Karpas-422 (cell line): ENCODE results near the gene PELI3. TPM values are rescaled to one million over a fixed set of nuclear protein-coding genes. Genes with fewer than 3 reads are reported as not detected.

Source experiments
- DNase-seq: peaks from one replicate; pipeline ENCODE4 v3.0.0-alpha.2; 2015
- H2AFZ ChIP-seq: fragments of 200-600 bp; sonication (generic); 2 replicates; pipeline ENCODE4 v1.6.1; 2014; ENCODE audit warnings: antibody characterized with exemption, low read length, mixed read lengths
- H3K27ac ChIP-seq: fragments of 200-600 bp; sonication (generic); 2 replicates; pipeline ENCODE4 v1.5.1; 2014; ENCODE audit warnings: mild to moderate bottlenecking, low read length, moderate library complexity
- H3K27me3 ChIP-seq: fragments of 200-600 bp; sonication (generic); 2 replicates; pipeline ENCODE4 v1.6.1; 2014; ENCODE audit warnings: low read length, mixed read lengths
- H3K36me3 ChIP-seq: fragments of 200-600 bp; sonication (generic); 2 replicates; pipeline ENCODE4 v1.6.1; 2014; ENCODE audit warnings: low read length, mixed read lengths; ENCODE audit not compliant: insufficient read depth
- H3K4me1 ChIP-seq: fragments of 200-600 bp; sonication (generic); 2 replicates; pipeline ENCODE4 v1.6.1; 2014; ENCODE audit warnings: mild to moderate bottlenecking, low read length, mixed read lengths
- H3K4me2 ChIP-seq: fragments of 200-600 bp; sonication (generic); 2 replicates; pipeline ENCODE4 v1.6.1; 2014; ENCODE audit warnings: low read length, low read depth, mild to moderate bottlenecking; ENCODE audit not compliant: poor library complexity, severe bottlenecking
- H3K4me3 ChIP-seq: fragments of 200-600 bp; sonication (generic); 2 replicates; pipeline ENCODE4 v1.5.1; 2014; ENCODE audit warnings: mild to moderate bottlenecking, antibody characterized with exemption, low read length, mixed read lengths
- H3K79me2 ChIP-seq: fragments of 200-600 bp; sonication (generic); 2 replicates; pipeline ENCODE4 v1.6.1; 2014; ENCODE audit warnings: mild to moderate bottlenecking, low read length, mixed read lengths
- H3K9ac ChIP-seq: fragments of 200-600 bp; sonication (generic); 2 replicates; pipeline ENCODE4 v1.6.0; 2014; ENCODE audit warnings: low read length
- H3K9me2 ChIP-seq: fragments of 200-600 bp; sonication (generic), shearing (Covaris generic); replicated peaks from 2 replicates; pipeline ENCODE4 v1.6.0; 2014; ENCODE audit warnings: mild to moderate bottlenecking, low read length, moderate library complexity; ENCODE audit not compliant: insufficient read depth
- H3K9me3 ChIP-seq: fragments of 300-700, 200-600 bp; sonication (generic); 2 replicates; pipeline ENCODE4 v1.6.1; 2014; ENCODE audit warnings: low read length, mixed read lengths
- H4K20me1 ChIP-seq: fragments of 200-600 bp; sonication (generic); 2 replicates; pipeline ENCODE4 v1.6.1; 2014; ENCODE audit warnings: mild to moderate bottlenecking, antibody characterized with exemption, low read length, low read depth; ENCODE audit not compliant: insufficient read depth
- total RNA-seq: library from RNA; depleted of rRNA; stranded (reverse); fragments of >200 nt; shearing (Covaris generic); gene quantifications from 2 replicates; pipeline ENCODE4 v1.2.3, GENCODE V29; 2014; ENCODE audit warnings: low replicate concordance; rRNA removed

The PELI3 gene, protein sequence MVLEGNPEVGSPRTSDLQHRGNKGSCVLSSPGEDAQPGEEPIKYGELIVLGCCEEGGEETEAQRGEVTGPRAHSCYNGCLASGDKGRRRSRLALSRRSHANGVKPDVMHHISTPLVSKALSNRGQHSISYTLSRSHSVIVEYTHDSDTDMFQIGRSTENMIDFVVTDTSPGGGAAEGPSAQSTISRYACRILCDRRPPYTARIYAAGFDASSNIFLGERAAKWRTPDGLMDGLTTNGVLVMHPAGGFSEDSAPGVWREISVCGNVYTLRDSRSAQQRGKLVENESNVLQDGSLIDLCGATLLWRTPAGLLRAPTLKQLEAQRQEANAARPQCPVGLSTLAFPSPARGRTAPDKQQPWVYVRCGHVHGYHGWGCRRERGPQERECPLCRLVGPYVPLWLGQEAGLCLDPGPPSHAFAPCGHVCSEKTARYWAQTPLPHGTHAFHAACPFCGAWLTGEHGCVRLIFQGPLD
- 5.6 and 6.7 TPM in 2 replicates for total RNA-seq

DNA sequence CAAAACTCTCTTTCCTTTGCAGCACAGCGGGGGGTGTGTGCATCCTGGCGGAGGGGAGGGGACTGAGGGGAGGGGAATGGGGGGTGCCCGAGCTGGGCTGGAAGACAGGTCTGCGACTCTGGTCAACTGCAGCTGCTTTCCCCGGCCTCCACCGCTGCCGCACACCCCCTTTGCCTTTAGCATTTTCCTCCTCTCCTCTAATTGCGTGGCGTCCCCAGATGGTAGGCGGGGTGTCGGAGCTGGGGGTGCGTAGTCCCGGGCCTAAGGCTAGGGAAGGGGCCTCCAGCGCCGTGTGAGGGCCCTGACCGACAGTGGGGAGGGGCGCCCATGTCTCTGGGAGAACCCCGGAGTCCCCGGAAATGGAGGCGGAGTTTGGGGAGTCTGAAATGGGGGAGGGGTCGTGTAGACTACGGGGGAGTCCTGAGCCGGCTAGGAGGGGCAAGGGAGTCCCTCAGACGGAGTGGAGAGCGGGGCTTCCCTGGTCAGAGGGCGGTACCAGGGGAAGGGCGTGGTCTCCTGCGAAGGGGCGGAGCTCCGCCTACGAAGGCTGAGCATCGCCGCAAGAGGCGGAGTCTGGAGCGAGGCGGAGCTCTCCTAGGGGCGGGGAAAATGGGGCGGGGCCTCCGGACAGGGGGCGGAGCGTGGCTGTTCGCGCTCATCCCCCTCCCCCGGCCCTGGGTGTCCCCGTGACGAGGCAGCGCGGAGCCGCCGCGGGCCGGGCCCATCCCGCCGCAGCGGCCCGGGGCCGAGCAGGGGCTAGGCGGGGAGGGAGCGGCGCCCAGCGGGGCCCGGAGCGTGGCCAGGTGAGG lies at the start of gene PELI3:
TSS of gene PELI3 (plus strand) at position 681 of the 809 bp plus-strand sequence. CDS start 1,224 bp downstream, outside the sequence.
- no peaks in the 10 kb centered on the region for H3K9me2 ChIP-seq
- H3K36me3 ChIP-seq: no peaks in the 10 kb centered on the region
- H3K9ac ChIP-seq: peak within 1 kb of the TSS; percentile 76
- H3K9me3 ChIP-seq: no peaks in the 10 kb centered on the region
- no peak within 1 kb of the TSS for H3K27ac ChIP-seq
- peak; percentile 96 for DNase-seq
- H3K4me2 ChIP-seq: peak within 1 kb of the TSS; percentile 91
- H3K79me2 ChIP-seq: no peaks in the 10 kb centered on the region
- no peaks in the 10 kb centered on the region for H3K27me3 ChIP-seq
- H4K20me1 ChIP-seq: peaks cover 8% of the 10 kb centered on the region; the same call in 1 of the 2 replicates
- H3K4me3 ChIP-seq: peak within 1 kb of the TSS; percentile 83
- peak within 1 kb of the TSS; percentile 49; the same call in 1 of the 2 replicates for H2AFZ ChIP-seq
- H3K4me1 ChIP-seq: peaks cover 27% of the 10 kb centered on the region

DNA sequence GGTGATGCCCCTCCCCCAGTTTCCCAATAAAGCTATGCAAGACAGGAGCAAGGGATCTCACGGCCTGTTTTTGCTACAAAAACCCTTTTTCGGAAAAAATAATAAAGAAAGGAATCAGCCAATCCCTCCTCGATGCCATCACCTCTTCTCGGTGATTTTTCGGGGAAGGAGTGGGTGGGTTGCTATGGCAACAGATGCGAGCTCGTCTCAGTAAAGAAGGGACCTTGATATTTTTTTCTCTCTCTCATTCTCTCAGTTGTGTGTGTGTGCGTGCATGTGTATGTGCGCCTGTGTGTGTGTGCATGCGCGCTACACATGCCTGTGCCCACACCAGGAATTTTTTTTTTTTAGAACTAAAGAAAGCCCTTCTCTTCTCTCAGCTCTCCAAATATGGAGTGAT lies 49.7 kb upstream of the PELI3 start:
- no peak overlapping the region for H3K9ac ChIP-seq
- H3K9me2 ChIP-seq: no peaks in the 10 kb centered on the region
- H3K27ac ChIP-seq: no peak overlapping the region
- no peaks in the 10 kb centered on the region for H3K36me3 ChIP-seq
- no peak overlapping the region for H2AFZ ChIP-seq
- H3K9me3 ChIP-seq: no peaks in the 10 kb centered on the region
- H3K4me3 ChIP-seq: no peak overlapping the region
- no peaks in the 10 kb centered on the region for H3K79me2 ChIP-seq
- H3K4me1 ChIP-seq: peaks cover 7% of the 10 kb centered on the region; the same call in 1 of the 2 replicates
- no peak for DNase-seq
- H4K20me1 ChIP-seq: peaks cover 10% of the 10 kb centered on the region; the same call in 1 of the 2 replicates
- H3K4me2 ChIP-seq: no peak overlapping the region
- H3K27me3 ChIP-seq: no peaks in the 10 kb centered on the region

DNA sequence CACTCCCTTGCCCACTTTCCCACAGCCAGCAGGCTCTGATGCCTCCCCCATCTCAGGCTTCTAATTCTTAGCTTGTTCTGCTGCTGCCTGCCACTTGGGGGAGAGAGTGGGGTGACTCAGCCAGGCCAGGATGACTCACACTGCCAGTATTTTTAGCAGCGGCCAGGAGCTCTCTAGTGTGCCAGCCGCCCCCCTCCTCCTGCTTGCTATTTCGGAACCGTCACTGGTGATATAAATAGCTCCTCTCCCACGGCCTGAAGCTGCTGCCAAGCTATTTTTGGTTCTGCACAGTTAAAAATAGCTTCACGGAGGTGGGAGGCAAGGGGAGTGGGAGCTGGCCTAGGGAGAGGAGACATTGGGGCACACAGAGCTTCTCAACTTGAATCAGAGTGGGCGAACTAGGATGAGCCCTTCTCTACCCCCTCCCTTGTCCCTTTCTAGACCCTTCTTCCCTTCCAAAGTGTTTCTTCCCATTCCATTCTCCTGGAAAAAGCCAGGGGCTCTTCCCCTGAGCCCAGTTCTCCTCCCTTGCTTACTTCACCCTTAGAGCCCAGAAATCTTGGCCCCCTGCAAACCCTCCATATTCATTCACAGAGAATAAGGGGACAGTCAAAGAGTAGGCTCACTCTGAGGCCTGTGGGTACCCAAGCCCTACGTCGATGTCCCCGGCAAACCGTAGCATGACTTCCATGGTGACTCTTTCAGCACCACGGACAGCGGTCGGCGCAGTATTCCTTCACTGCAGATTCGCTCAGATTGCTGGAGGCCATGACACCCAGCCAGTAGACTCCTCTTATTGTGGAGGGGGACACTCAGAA lies 48.3 kb upstream of the PELI3 start:
- Histone ChIP-seq H3K4me2 (no peak overlapping the region), H3K9ac (no peak overlapping the region), H3K79me2 (no peaks in the 10 kb centered on the region), H3K9me3 (no peaks in the 10 kb centered on the region), H3K4me3 (no peak overlapping the region), H2AFZ (no peak overlapping the region), H4K20me1 (peaks cover 11% of the 10 kb centered on the region; the same call in 1 of the 2 replicates), H3K4me1 (peaks cover 7% of the 10 kb centered on the region; the same call in 1 of the 2 replicates), H3K36me3 (no peaks in the 10 kb centered on the region), H3K27me3 (no peaks in the 10 kb centered on the region), H3K9me2 (no peaks in the 10 kb centered on the region), H3K27ac (no peak overlapping the region)
- peak; percentile 92 for DNase-seq

DNA sequence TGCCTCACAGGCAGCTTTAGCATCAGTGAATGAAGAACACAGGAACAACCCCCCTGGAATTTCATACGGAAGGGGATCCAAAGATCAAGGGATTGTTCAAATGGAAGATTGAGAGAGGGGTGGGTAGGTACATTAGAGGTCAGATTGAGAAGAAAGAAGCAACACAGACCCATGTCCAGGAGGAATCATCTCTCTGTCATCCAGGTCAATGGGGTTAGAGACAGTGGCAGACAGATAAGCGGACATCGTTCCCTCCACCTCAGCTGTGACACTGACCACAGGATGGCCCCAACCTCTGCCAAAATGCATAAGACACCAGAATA lies 47.8 kb upstream of the PELI3 start:
- no peak overlapping the region for H3K9ac ChIP-seq
- peaks cover 7% of the 10 kb centered on the region; the same call in 1 of the 2 replicates for H3K4me1 ChIP-seq
- no peaks in the 10 kb centered on the region for H3K27me3 ChIP-seq
- no peaks in the 10 kb centered on the region for H3K9me3 ChIP-seq
- no peaks in the 10 kb centered on the region for H3K36me3 ChIP-seq
- H2AFZ ChIP-seq: no peak overlapping the region
- H3K27ac ChIP-seq: no peak overlapping the region
- H3K4me2 ChIP-seq: no peak overlapping the region
- H4K20me1 ChIP-seq: peaks cover 11% of the 10 kb centered on the region; the same call in 1 of the 2 replicates
- DNase-seq: no peak
- no peaks in the 10 kb centered on the region for H3K79me2 ChIP-seq
- no peak overlapping the region for H3K4me3 ChIP-seq
- H3K9me2 ChIP-seq: no peaks in the 10 kb centered on the region

DNA sequence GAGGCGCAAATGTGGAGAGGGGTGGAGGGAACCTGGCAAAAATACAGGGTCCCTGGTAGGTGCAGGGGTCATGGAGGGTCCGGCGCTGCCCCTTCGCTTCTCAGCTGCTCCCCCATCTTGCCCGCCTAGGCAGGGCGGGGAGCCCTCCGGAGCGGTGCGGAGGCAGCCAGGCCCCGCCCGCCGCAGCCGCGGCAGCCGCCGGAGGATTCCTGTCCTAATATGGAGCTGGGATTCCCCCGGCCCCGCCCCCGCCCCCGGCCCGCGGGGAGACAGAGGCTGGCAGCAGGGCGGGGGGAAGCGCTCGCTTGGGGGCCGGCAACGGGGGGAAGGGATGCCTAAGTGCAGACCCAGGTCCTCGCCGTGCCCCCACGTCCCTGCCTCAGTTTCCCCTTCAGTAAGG lies 46.9 kb upstream of the PELI3 start:
- no peaks in the 10 kb centered on the region for H3K27me3 ChIP-seq
- H3K27ac ChIP-seq: no peak overlapping the region
- H3K4me2 ChIP-seq: no peak overlapping the region
- H2AFZ ChIP-seq: no peak overlapping the region
- no peak for DNase-seq
- peaks cover 7% of the 10 kb centered on the region; the same call in 1 of the 2 replicates for H3K4me1 ChIP-seq
- H3K9me3 ChIP-seq: no peaks in the 10 kb centered on the region
- H3K9ac ChIP-seq: no peak overlapping the region
- H3K36me3 ChIP-seq: no peaks in the 10 kb centered on the region
- peaks cover 11% of the 10 kb centered on the region; the same call in 1 of the 2 replicates for H4K20me1 ChIP-seq
- no peaks in the 10 kb centered on the region for H3K79me2 ChIP-seq
- H3K4me3 ChIP-seq: no peak overlapping the region
- H3K9me2 ChIP-seq: no peaks in the 10 kb centered on the region

DNA sequence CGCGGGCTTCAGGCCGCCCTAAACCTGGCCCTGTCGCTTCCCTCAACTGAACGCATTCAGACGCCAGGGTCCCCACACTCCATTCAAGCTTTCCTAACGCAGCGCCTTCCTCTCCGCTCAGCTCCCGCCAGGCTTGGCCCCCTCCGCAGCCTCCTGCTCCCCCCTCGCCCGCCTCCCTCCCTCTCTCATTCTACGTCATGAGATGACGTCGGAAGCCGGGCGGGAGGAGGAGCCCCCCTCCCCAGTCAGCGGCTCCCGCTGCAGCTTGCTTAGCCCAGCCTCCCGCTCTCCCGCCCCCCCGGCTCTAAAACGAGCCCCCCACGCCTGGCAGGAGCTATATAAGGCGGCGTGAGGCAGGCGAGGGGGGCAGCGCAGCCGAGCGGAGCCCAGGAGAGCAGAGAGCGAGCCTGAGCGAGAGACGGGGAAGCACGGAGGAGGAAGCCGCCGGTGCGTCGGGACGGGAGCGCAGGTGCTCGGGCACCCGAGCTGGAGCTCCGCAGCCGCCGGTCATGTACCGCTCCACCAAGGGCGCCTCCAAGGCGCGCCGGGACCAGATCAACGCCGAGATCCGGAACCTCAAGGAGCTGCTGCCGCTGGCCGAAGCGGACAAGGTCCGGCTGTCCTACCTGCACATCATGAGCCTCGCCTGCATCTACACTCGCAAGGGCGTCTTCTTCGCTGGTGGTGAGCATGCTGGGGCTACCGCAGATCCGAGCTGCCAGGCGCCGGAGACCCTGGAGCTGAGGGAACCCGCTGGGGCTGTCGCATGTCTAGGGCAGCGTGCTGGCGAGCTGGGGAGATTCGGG lies 45.8 kb upstream of the PELI3 start, which contains the start of gene NPAS4:
TSS of gene NPAS4 (plus strand) at position 365 of the 806 bp plus-strand sequence. CDS start at position 510, 145 bp downstream.
- H4K20me1 ChIP-seq: peaks cover 11% of the 10 kb centered on the region; the same call in 1 of the 2 replicates
- H3K4me3 ChIP-seq: no peak within 1 kb of the TSS
- H3K79me2 ChIP-seq: no peaks in the 10 kb centered on the region
- no peaks in the 10 kb centered on the region for H3K27me3 ChIP-seq
- H3K4me1 ChIP-seq: peaks cover 7% of the 10 kb centered on the region; the same call in 1 of the 2 replicates
- H3K9me3 ChIP-seq: no peaks in the 10 kb centered on the region
- H2AFZ ChIP-seq: no peak within 1 kb of the TSS
- H3K9me2 ChIP-seq: no peaks in the 10 kb centered on the region
- no peak for DNase-seq
- H3K36me3 ChIP-seq: no peaks in the 10 kb centered on the region
- H3K9ac ChIP-seq: no peak within 1 kb of the TSS
- H3K4me2 ChIP-seq: no peak within 1 kb of the TSS
- H3K27ac ChIP-seq: no peak within 1 kb of the TSS
